OCI-LY7 (cell line): ENCODE results near the gene ABHD12. TPM values are rescaled to one million over a fixed set of nuclear protein-coding genes. Genes with fewer than 3 reads are reported as not detected.
A peak's percentile ranks its signal among the peaks of the same experiment; 100 is the strongest.

Experiments used
- Bru-seq: library from RNA; stranded (reverse); fragments of 400-500 nt; gene quantifications from one replicate; lab custom pipeline; 2021; lab: Mats Ljungman, UMichigan
- BruChase-seq, 2 experiments: library from RNA; stranded (reverse); fragments of 400-500 nt; gene quantifications; one replicate each; lab custom pipeline; 2021; lab: Mats Ljungman, UMichigan
- BruUV-seq: library from RNA; stranded (reverse); fragments of 400-500 nt; replicated peaks from 2 replicates; lab custom pipeline; 2021; lab: Mats Ljungman, UMichigan
- CTCF ChIA-PET: fragments of 300-600 bp; sonication (Branson Sonifier 250); formaldehyde crosslinking; loops from one replicate; lab custom pipeline; 2022; ENCODE audit warnings: antibody characterized with exemption; ENCODE audit not compliant: unreplicated experiment; lab: Charles Lee
- POLR2A ChIA-PET: fragments of 300-600 bp; sonication (Branson Sonifier 250); formaldehyde crosslinking; loops from one replicate; lab custom pipeline; 2022; ENCODE audit warnings: antibody characterized with exemption; lab: Charles Lee
- DNase-seq: peaks from one replicate; pipeline ENCODE4 v3.0.0-alpha.2; 2015; ENCODE audit warnings: low spot score
- H2AFZ ChIP-seq: fragments of 200-600 bp; sonication (generic), shearing (Covaris generic); 2 replicates; pipeline ENCODE4 v1.6.1; 2014; ENCODE audit warnings: mild to moderate bottlenecking, antibody characterized with exemption, low read length, moderate library complexity
- H3K27ac ChIP-seq: fragments of 200-600 bp; sonication (generic); 2 replicates; pipeline ENCODE4 v1.5.1; 2014; ENCODE audit warnings: mixed run types, low read depth, mild to moderate bottlenecking, moderate library complexity, low read length, inconsistent platforms; ENCODE audit not compliant: poor library complexity, severe bottlenecking
- H3K36me3 ChIP-seq: fragments of 200-600 bp; sonication (generic); 2 replicates; pipeline ENCODE4 v1.6.1; 2014; ENCODE audit warnings: mild to moderate bottlenecking, antibody characterized with exemption, low read length, moderate library complexity, mixed read lengths; ENCODE audit not compliant: insufficient read depth
- H3K4me1 ChIP-seq: fragments of 200-600 bp; sonication (generic); 2 replicates; pipeline ENCODE4 v1.5.1; 2014; ENCODE audit warnings: mild to moderate bottlenecking, low read length; ENCODE audit not compliant: insufficient read depth, poor library complexity, severe bottlenecking
- H3K4me2 ChIP-seq: fragments of 200-600 bp; sonication (generic); 2 replicates; pipeline ENCODE4 v1.6.1; 2014; ENCODE audit warnings: mild to moderate bottlenecking, low read length
- H3K4me3 ChIP-seq: fragments of 200-600 bp; sonication (generic); 2 replicates; pipeline ENCODE4 v1.5.1; 2014; ENCODE audit warnings: mild to moderate bottlenecking, low read depth, low read length; ENCODE audit not compliant: poor library complexity, severe bottlenecking
- H3K79me2 ChIP-seq: fragments of 200-600 bp; sonication (generic); 2 replicates; pipeline ENCODE4 v1.6.1; 2016; ENCODE audit warnings: low read depth, mild to moderate bottlenecking, low read length, moderate library complexity, mixed read lengths; ENCODE audit not compliant: insufficient read depth
- H3K9me2 ChIP-seq: fragments of 200-600 bp; sonication (generic); 2 replicates; pipeline ENCODE4 v1.6.1; 2016; ENCODE audit warnings: mild to moderate bottlenecking, low read length, mixed read lengths; ENCODE audit not compliant: insufficient read depth
- H3K9me3 ChIP-seq: fragments of 200-600 bp; sonication (generic); 2 replicates; pipeline ENCODE4 v1.6.1; 2014; ENCODE audit warnings: mild to moderate bottlenecking, mixed run types, low read length, mixed read lengths
- H4K20me1 ChIP-seq: fragments of 200-600 bp; sonication (generic); 2 replicates; pipeline ENCODE4 v1.6.1; 2014; ENCODE audit warnings: mild to moderate bottlenecking, antibody characterized with exemption, low read length, moderate library complexity, mixed read lengths; ENCODE audit not compliant: insufficient read depth
- EZH2phosphoT487 ChIP-seq: fragments of 200-600 bp; sonication (generic); IDR thresholded peaks from 2 replicates; pipeline ENCODE4 v1.6.1; 2018; ENCODE audit warnings: low read depth, borderline replicate concordance, mild to moderate bottlenecking, mixed run types, antibody characterized with exemption, low read length, moderate library complexity, mixed read lengths
- intact Hi-C: fragments of 100-400 bp; cut with micrococcal nuclease; formaldehyde crosslinking; loops from one replicate; pipeline ENCODE4 v1.10.0; 2022; ENCODE audit not compliant: unreplicated experiment
- long read RNA-seq: library from polyadenylated mRNA; stranded (forward); transcript quantifications from one replicate; pipeline ENCODE4 v2.0.0, GENCODE V29; 2022
- total RNA-seq, 2 experiments: library from RNA; depleted of rRNA in 1 of 2; stranded (reverse); fragments of >200 nt in 1 of 2; shearing (Covaris generic) in 1 of 2; gene quantifications; 2 replicates each; pipeline ENCODE4 v1.2.3, GENCODE V29; 2014 to 2022
- TF ChIP-seq, protein P1 (sequence below): fragments of 200-600 bp; sonication (generic); conservative IDR thresholded peaks from 2 replicates; pipeline ENCODE4 v1.5.1; 2014; ENCODE audit warnings: mild to moderate bottlenecking, antibody characterized with exemption, low read length, moderate library complexity, mixed read lengths

The ABHD12 gene
- total RNA-seq (2014; rRNA removed; shearing (Covaris generic)) (5.9 and 10.6 TPM in 2 replicates), total RNA-seq (2022) (12.0 and 12.9 TPM in 2 replicates), Bru-seq, nascent RNA (percentile 56 among the genes with signal in this experiment), BruChase-seq, experiment 1, labeled RNA remaining after a 6-hour chase (percentile 54 among the genes with signal in this experiment), BruChase-seq, experiment 2, labeled RNA remaining after a 2-hour chase (percentile 52 among the genes with signal in this experiment)
- long read RNA-seq, transcript ABHD12-201 (13 exons, 2,117 nt): major isoform, 38 of 56 reads
- long read RNA-seq, partial matches to known transcripts: 7 of 56 reads
- long read RNA-seq, other reads (novel, unspliced or antisense): 10 of 56 reads

DNA sequence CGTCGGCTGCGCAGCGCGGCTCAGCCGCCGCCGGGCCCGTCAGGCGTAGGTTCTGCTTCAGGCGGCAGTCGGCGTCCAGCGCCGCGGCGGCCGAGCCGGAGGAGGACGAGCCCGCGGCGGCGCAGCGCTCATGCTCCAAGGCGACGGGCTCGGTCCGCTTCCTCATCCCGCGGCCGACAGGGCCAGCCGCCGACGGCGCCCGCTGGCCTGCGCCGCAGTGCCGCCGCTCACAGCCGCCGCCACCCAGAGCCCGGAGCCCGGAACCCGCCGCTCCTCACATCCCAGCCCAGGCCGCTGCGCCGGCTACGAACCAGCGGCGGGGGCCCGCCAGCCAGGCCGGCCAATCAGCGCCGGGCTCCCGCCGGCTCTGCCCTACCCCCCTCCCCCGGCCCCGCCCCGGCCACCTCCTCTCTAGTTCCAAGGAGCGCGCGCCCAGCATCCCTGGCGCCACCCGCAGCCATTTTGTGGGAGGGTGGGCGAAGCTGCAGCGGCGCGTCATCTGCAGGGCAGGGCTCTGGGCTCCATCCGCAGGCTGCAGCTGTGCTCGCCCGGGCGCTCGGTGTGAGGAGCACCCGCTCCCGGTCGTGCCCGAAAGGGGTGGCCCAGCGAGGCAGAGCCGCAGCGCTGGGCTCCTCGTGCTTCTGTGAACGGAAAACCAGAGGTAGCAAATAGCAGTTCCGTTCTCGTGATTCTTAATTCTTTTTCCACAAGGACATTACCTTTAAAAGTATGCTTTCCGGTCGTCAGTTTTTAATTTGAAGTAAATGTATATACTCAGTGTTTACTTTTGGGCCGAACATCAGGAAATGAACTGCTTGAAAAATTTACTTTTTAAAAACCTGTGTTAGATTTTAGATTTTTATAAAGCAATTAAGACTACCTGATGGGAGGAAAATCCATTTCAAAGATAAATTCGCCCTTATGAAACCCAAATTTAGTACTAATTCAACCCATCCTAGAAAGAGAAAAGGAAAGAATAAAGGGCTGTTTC is at the start of gene ABHD12:
TSS of gene ABHD12 (minus strand) at position 298 of the 991 bp plus-strand sequence. CDS start at position 166, 132 bp downstream.
- H3K9me2 ChIP-seq: no peaks in the 10 kb centered on the region
- peak; percentile 96 for DNase-seq
- H3K4me2 ChIP-seq: peak within 1 kb of the TSS; percentile 99
- no peaks in the 10 kb centered on the region; the same call in 1 of the 2 replicates for H4K20me1 ChIP-seq
- peak within 1 kb of the TSS; percentile 58 for H3K27ac ChIP-seq
- peaks cover 30% of the 10 kb centered on the region for H3K4me1 ChIP-seq
- peak within 1 kb of the TSS; percentile 99 for H2AFZ ChIP-seq
- 0 out of 2 replicates have a peak, but pooled peaks cover 3% of the 10 kb centered on the region for H3K36me3 ChIP-seq
- peak within 1 kb of the TSS; percentile 98 for H3K4me3 ChIP-seq
- TF ChIP-seq EZH2phosphoT487: no peak
- TF ChIP-seq, protein P1, sequence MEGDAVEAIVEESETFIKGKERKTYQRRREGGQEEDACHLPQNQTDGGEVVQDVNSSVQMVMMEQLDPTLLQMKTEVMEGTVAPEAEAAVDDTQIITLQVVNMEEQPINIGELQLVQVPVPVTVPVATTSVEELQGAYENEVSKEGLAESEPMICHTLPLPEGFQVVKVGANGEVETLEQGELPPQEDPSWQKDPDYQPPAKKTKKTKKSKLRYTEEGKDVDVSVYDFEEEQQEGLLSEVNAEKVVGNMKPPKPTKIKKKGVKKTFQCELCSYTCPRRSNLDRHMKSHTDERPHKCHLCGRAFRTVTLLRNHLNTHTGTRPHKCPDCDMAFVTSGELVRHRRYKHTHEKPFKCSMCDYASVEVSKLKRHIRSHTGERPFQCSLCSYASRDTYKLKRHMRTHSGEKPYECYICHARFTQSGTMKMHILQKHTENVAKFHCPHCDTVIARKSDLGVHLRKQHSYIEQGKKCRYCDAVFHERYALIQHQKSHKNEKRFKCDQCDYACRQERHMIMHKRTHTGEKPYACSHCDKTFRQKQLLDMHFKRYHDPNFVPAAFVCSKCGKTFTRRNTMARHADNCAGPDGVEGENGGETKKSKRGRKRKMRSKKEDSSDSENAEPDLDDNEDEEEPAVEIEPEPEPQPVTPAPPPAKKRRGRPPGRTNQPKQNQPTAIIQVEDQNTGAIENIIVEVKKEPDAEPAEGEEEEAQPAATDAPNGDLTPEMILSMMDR: no peak
- POLR2A ChIA-PET: interaction anchor here (0.6 to 1.2 kb wide), 4 partner anchors 72 to 362 kb away, joined by 3 to 6 read pairs (median 4); no protein-coding TSS in a partner anchor
- intact Hi-C loops: loop anchor here (1.0 to 5.0 kb wide), 2 partner anchors 73 to 144 kb away; partner anchors contain the start of gene PYGB
- no peaks in the 10 kb centered on the region for H3K9me3 ChIP-seq
- CTCF ChIA-PET: no interaction called here
- no TSS peak for BruUV-seq
- no peaks in the 10 kb centered on the region for H3K79me2 ChIP-seq

DNA sequence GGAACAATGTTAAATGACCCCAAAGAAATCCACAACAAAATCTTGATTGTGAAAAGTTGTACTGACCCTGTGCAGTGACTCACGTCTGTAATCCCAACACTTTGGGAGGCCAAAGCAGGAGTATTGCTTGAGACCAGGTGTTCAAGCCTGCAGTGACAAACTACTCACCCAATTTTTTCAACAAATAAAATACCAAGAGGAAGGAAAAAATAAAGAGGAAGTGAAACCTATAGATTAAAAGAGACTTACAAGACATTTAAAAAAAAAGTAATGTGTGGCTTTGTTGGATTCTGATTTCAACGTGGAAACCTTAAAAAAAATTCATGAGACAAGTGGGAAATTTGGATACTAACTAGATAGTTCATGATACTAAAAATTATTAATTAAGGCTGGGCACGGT is 48.7 kb upstream of the ABHD12 start:
- peaks cover 6% of the 10 kb centered on the region; the same call in 1 of the 2 replicates for H4K20me1 ChIP-seq
- intact Hi-C loops: loop anchor here (2.0 kb wide), 1 partner anchor 15 kb away; no protein-coding TSS in a partner anchor
- peaks cover 66% of the 10 kb centered on the region for H3K36me3 ChIP-seq
- DNase-seq: peak; percentile 69
- H3K9me2 ChIP-seq: no peaks in the 10 kb centered on the region
- ChIA-PET POLR2A (interaction anchor here (0.7 kb wide), 1 partner anchor 93 kb away, joined by 3 read pairs; no protein-coding TSS in a partner anchor), CTCF (no interaction called here)
- TF ChIP-seq EZH2phosphoT487: no peak
- TF ChIP-seq, protein P1: no peak
- peak overlapping the region; percentile 40 for H3K4me2 ChIP-seq
- H3K27ac ChIP-seq: peak overlapping the region; percentile 22
- no peaks in the 10 kb centered on the region for H3K79me2 ChIP-seq
- no peak overlapping the region for H2AFZ ChIP-seq
- no peak overlapping the region for H3K4me3 ChIP-seq
- peaks cover 14% of the 10 kb centered on the region for H3K4me1 ChIP-seq
- no peaks in the 10 kb centered on the region for H3K9me3 ChIP-seq
- no TSS peak for BruUV-seq
